ENCODE data around the gene FCHSD1.
A peak's percentile ranks its signal among the peaks of the same experiment; 100 is the strongest.

The FCHSD1 gene

DNA sequence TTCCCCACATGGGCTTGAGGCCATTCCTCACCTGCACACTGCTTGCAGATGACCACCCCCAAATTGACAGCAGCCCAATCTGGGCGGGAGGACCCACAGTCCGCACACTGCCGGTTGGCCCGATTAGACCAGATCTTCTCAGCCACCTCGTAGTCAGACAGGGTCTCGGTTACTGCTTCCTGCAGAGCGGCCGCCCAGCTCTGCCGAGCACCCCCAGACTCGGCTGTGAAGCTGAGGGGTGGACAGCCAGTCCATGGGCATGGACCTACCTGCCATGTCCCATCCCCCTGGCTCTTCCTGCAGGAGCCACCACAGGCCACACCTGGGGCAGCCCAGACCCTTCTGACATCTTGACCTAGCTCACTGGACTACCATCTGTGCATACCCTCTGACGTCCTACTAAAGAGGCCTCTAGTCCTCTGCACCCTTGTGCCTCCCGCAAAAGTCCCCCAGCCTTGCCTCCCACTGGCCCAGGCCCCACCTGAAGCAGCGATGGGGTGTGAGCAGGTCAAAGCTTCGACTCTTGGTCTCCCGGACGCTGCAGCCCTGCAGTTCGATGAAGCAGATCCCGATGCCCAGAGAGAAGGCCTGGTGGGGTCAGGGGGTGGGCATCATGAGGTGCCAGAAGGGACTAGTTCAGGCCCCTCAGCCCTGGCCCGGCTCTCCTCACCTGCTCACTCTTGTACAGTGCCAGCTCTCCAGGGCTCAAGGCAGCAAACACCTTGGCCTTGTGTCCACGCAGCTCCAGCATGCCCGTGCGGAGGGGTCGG lies 21.0 kb upstream of the FCHSD1 start:
- no peaks in the 10 kb centered on the region for H3K36me3 Mint-ChIP-seq (ENCODE audit: low read depth)
- DNase-seq, result no peak
- peaks cover 13% of the 10 kb centered on the region for H3K4me1 Mint-ChIP-seq
- no peaks in the 10 kb centered on the region for H3K9me3 Mint-ChIP-seq
- TF ChIP-seq, protein P1, sequence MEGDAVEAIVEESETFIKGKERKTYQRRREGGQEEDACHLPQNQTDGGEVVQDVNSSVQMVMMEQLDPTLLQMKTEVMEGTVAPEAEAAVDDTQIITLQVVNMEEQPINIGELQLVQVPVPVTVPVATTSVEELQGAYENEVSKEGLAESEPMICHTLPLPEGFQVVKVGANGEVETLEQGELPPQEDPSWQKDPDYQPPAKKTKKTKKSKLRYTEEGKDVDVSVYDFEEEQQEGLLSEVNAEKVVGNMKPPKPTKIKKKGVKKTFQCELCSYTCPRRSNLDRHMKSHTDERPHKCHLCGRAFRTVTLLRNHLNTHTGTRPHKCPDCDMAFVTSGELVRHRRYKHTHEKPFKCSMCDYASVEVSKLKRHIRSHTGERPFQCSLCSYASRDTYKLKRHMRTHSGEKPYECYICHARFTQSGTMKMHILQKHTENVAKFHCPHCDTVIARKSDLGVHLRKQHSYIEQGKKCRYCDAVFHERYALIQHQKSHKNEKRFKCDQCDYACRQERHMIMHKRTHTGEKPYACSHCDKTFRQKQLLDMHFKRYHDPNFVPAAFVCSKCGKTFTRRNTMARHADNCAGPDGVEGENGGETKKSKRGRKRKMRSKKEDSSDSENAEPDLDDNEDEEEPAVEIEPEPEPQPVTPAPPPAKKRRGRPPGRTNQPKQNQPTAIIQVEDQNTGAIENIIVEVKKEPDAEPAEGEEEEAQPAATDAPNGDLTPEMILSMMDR (IDR thresholded peaks at IDR 0.05), result no peak
- no peaks in the 10 kb centered on the region for H3K27me3 Mint-ChIP-seq (ENCODE audit: low read depth, poor library complexity)
- H3K4me3 Mint-ChIP-seq, result no peak overlapping the region
- H3K27ac Mint-ChIP-seq, result no peak overlapping the region

DNA sequence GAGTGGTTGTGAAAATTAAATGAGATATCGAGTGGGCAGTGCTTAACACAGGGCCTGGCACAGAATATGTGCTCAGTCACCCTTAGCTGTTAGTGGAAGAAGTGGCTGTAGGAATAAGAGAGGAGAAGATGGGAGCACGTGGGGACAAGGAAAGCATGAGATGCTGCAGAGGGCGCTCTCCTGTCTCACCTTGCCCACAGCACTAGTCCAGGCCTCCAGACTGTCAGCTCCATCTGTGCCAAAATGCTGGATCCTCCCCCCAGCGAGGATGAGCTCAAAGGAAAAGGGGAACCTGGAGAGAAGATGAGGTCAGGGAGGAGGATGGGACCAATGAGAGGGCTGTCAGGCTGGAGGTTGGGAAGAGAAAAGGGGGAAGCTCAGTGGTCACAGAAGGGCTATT lies 18.3 kb upstream of the FCHSD1 start:
- Mint-ChIP-seq H3K4me1 (peaks cover 13% of the 10 kb centered on the region), H3K27ac (no peak overlapping the region), H3K27me3 (ENCODE audit: low read depth, poor library complexity) (no peaks in the 10 kb centered on the region), H3K36me3 (ENCODE audit: low read depth) (no peaks in the 10 kb centered on the region), H3K4me3 (no peak overlapping the region), H3K9me3 (no peaks in the 10 kb centered on the region)
- no peak for DNase-seq
- TF ChIP-seq, protein P1 (IDR thresholded peaks at IDR 0.05), result no peak

DNA sequence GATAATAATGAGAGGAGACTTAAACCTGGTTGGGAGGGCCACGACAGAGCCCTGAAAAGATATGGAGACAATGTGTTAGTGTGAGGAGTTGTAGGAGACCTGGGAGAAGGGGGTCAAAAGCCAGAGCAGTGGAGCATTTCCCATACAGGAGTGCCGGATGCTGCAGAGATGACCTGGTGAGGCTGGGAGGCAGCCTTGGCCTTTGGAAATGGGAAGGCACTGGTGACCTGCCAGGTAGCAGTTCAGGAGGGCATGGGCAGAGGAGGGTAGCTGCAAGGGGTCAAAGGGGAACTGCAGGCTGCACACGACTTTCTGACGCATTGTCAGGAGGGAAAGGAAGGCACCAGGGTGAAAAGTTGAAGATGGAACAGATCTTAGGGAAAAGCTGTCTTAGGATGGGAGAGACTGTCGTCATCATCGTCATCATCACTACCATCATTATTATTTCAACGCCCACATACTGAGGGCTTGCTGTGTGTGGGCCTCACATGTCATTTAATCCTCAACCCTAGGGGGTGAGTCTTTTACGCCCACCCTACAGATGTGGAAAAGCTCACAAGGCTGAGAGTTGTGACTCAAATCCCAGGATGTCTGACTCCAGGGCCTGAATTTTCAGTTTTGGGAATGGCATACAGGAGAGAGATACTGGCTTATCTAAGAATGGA lies 17.5 kb upstream of the FCHSD1 start:
- DNase-seq, result no peak
- TF ChIP-seq, protein P1 (IDR thresholded peaks at IDR 0.05), result no peak
- Mint-ChIP-seq H3K9me3 (no peaks in the 10 kb centered on the region), H3K27ac (peak overlapping the region; percentile 62), H3K4me3 (no peak overlapping the region), H3K36me3 (ENCODE audit: low read depth) (no peaks in the 10 kb centered on the region), H3K4me1 (peaks cover 13% of the 10 kb centered on the region), H3K27me3 (ENCODE audit: low read depth, poor library complexity) (no peaks in the 10 kb centered on the region)

DNA sequence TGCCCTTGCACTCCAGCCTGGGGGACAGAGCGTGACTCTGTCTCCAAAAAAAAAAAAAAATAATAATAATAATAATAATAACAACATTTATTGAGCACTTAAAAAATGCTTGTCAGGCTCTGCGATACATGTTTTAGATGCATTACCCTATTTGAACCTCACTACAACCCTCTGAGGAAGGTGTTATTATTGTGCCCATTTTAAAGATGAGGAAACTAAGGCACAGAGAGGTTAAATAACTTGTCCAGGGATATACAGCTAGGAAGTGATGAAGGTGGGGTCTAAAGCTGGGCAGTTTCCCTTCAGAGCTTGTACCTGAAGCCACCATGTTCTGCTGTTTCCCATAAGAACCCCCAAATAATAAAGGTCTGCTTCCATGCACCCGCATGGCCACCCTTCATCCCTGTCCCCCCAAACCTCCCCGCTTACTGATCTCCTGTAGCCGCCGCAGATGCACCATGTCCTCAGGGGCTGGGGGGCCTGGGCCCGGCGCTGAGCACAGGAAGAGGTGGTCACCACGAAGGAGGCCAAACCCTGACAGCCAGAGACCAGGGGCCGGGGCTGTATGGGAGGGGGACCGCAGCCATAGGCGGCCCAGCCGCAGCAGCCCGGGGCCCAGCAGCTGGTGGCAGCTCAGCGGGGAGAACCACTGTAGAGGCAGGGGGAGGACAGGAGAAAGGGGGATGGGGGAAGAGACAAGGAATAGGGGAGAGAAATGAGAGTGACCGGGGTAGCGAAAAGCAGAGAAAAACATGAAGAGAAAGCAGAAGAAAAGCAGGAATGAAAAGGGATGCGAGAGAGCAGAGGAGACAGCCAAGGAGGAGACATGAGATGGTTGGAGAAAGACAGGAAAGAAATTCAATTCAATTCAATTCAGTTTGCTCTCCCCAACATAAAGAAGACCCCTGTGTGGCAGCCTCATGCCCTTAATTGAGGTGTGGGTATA lies 15.1 kb upstream of the FCHSD1 start:
- H3K27ac Mint-ChIP-seq, result no peak overlapping the region
- no peaks in the 10 kb centered on the region for H3K36me3 Mint-ChIP-seq (ENCODE audit: low read depth)
- no peak for DNase-seq
- H3K4me1 Mint-ChIP-seq, result peaks cover 5% of the 10 kb centered on the region
- no peaks in the 10 kb centered on the region for H3K27me3 Mint-ChIP-seq (ENCODE audit: low read depth, poor library complexity)
- no peak overlapping the region for H3K4me3 Mint-ChIP-seq
- no peaks in the 10 kb centered on the region for H3K9me3 Mint-ChIP-seq
- TF ChIP-seq, protein P1 (IDR thresholded peaks at IDR 0.05), result no peak

DNA sequence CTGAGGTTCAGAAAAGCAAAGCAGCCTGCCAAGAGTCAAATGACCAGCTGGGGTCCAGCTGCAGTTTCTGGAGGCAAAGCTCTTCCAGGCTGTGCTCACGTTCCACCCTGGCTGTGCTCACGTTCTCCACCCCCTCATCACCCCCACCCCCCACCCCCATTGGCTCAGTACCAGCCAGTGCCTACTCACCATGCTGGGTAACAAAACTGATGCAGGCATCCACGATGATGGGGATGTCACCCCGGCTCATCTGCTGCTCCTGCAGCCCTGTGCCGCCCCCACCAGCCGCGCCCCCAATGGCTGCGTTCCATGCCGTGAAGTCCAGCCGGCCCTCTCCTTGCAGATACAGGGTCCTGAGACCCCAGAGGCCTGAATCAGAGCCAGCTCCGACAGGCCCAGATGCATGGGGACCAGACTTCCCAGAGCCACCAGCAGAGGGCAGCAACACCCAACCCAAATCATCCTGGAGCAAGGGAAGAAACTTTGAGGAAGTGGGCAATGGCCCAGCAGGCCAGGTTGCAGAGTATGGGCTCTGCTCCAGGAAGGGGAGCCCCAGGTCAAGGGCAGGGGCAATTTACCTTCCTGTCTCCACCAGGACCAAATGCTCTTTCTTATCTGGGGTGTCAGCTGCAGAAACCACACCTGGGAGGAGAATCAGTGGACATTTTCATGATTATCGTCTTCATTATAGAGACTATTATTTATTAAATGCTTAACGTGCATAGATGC lies 13.7 kb upstream of the FCHSD1 start:
- Mint-ChIP-seq H3K4me1 (peaks cover 5% of the 10 kb centered on the region), H3K4me3 (no peak overlapping the region), H3K27ac (no peak overlapping the region), H3K9me3 (no peaks in the 10 kb centered on the region), H3K36me3 (ENCODE audit: low read depth) (no peaks in the 10 kb centered on the region), H3K27me3 (ENCODE audit: low read depth, poor library complexity) (peaks cover 3% of the 10 kb centered on the region)
- TF ChIP-seq, protein P1 (IDR thresholded peaks at IDR 0.05), result peak; percentile 89
- DNase-seq, result peak; percentile 86
